GM12878 (cell line): ENCODE results near the gene MXRA7. TPM values are rescaled to one million over a fixed set of nuclear protein-coding genes. Genes with fewer than 3 reads are reported as not detected.
A peak's percentile ranks its signal among the peaks of the same experiment; 100 is the strongest.

Experiments
- CBX3 ChIP-seq: fragments of 200-600 bp; sonication (generic); IDR thresholded peaks from 2 replicates; pipeline ENCODE4 v1.6.1; 2016; ENCODE audit warnings: low read depth, borderline replicate concordance
- CHD1 ChIP-seq: IDR thresholded peaks from 2 replicates; pipeline ENCODE4 v1.6.1; 2012; ENCODE audit warnings: low read depth, low read length, improper control_type of control experiment
- NBN ChIP-seq: fragments of 450-650 bp; IDR thresholded peaks from 2 replicates; pipeline ENCODE4 v1.6.1; 2016
- POU2F2 ChIP-seq: IDR thresholded peaks from 3 replicates; pipeline ENCODE4 v1.6.1; 2011; ENCODE audit warnings: low read depth, mild to moderate bottlenecking, low read length, borderline replicate concordance
- PRDM15 ChIP-seq: fragments of 450-650 bp; formaldehyde crosslinking; IDR thresholded peaks from 2 replicates; pipeline ENCODE4 v1.4.0; 2020; ENCODE audit warnings: mild to moderate bottlenecking, moderate library complexity
- REST ChIP-seq: IDR thresholded peaks from 2 replicates; pipeline ENCODE4 v1.6.1; 2012; ENCODE audit warnings: mild to moderate bottlenecking, low read depth, low read length
- ZNF207 ChIP-seq: fragments of 450-650 bp; IDR thresholded peaks from 2 replicates; pipeline ENCODE4 v1.6.1; 2014; ENCODE audit warnings: antibody characterized with exemption, mild to moderate bottlenecking, borderline replicate concordance
- polyA plus RNA-seq, 11 experiments: library from polyadenylated mRNA; depleted of rRNA in 4 of 11; unstranded in 6 of 11; stranded (reverse) in 5 of 11; fragments of >200 nt; fragmentation: Nextera tagmentation in 4 of 11; fragmentation: Illumina TruSeq in 1 of 11; extraction: Ambion mirVana in 4 of 11; extraction: Trizol in 1 of 11; gene quantifications; 1 replicate in 1 of 11; 2 replicates in 10 of 11; pipeline versions ENCODE4 v1.2.1 to v1.2.3, GENCODE V29; 2011 to 2016; ENCODE audit warnings: inconsistent platforms in 2 of 11, missing spikeins in 2 of 11, low read depth in 1 of 11
- total RNA-seq, 4 experiments: library from RNA; depleted of rRNA in 3 of 4; stranded (reverse); fragments of >200 nt in 3 of 4; fragmentation: Illumina TruSeq in 1 of 4; extraction: Trizol in 1 of 4; gene quantifications; 2 replicates each; pipeline versions ENCODE4 v1.2.1 to v1.2.3, GENCODE V29; 2013 to 2021
- TF ChIP-seq, protein P1 (sequence below): fragments of 450-650 bp; IDR thresholded peaks from 2 replicates; pipeline ENCODE4 v1.6.1; 2017; ENCODE audit warnings: mild to moderate bottlenecking, moderate library complexity
- TF ChIP-seq, protein P2 (sequence below): fragments of 450-650 bp; IDR thresholded peaks from 2 replicates; pipeline ENCODE4 v1.6.1; 2016; ENCODE audit warnings: mild to moderate bottlenecking
- TF ChIP-seq, protein P3 (sequence below): IDR thresholded peaks from 2 replicates; pipeline ENCODE4 v1.6.1; 2012; ENCODE audit warnings: low read length, inconsistent platforms

Gene MXRA7
- total and polyA plus RNA-seq, 10 of the 15 experiments (the other 5 are each of a cell fraction or from before 2014, with no cell fraction given), result 0.03 to 2.0 (median 0.33) TPM

DNA sequence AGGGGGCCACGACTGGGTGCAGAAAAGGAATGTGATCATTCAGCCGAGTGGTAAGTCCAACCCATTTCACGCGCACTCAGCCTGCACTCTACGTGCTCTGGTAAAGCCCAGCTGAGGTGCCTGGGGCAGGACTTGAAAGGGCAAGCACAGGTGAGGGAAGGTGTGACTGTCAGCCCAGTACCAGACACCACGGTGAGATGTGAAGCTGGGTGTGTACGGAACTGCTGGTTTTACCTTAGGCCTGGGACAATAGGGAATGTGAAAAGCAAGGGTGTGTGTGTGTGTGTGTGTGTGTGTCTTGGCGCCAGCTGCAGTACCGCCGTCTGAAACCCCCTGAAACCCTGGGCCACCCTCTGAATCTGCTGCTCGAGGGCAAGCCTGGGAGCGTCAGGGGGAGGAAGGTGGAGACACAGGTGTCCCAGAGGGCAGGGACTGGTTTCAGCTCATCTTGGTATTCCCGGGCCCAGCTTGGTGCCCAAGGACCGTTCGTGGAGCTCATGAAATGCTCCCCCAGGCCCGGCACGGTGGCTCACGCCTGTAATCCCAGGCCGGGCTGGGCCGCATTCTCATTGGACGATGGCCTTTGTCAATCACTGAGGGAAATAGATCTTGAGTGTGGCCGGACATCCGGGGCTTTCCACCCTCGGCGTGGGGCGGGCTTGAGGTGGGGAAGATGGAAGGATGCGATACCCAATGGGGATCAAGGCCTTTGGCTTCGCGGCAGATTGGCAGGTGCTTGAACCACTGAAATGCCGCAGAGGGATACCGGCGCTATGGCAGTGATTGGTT, 39.4 kb downstream of the MXRA7 start (continued):
- TF ChIP-seq ZNF207 (no peak), NBN (no peak), PRDM15 (CRISPR knock-in tag) (no peak), REST (no peak), POU2F2 (0 out of 3 replicates have a peak, but pooled peaks have one; percentile 10), CHD1 (no peak), CBX3 (no peak)
- TF ChIP-seq, protein P1, sequence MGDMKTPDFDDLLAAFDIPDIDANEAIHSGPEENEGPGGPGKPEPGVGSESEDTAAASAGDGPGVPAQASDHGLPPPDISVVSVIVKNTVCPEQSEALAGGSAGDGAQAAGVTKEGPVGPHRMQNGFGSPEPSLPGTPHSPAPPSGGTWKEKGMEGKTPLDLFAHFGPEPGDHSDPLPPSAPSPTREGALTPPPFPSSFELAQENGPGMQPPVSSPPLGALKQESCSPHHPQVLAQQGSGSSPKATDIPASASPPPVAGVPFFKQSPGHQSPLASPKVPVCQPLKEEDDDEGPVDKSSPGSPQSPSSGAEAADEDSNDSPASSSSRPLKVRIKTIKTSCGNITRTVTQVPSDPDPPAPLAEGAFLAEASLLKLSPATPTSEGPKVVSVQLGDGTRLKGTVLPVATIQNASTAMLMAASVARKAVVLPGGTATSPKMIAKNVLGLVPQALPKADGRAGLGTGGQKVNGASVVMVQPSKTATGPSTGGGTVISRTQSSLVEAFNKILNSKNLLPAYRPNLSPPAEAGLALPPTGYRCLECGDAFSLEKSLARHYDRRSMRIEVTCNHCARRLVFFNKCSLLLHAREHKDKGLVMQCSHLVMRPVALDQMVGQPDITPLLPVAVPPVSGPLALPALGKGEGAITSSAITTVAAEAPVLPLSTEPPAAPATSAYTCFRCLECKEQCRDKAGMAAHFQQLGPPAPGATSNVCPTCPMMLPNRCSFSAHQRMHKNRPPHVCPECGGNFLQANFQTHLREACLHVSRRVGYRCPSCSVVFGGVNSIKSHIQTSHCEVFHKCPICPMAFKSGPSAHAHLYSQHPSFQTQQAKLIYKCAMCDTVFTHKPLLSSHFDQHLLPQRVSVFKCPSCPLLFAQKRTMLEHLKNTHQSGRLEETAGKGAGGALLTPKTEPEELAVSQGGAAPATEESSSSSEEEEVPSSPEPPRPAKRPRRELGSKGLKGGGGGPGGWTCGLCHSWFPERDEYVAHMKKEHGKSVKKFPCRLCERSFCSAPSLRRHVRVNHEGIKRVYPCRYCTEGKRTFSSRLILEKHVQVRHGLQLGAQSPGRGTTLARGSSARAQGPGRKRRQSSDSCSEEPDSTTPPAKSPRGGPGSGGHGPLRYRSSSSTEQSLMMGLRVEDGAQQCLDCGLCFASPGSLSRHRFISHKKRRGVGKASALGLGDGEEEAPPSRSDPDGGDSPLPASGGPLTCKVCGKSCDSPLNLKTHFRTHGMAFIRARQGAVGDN, result no peak; the same call in 1 of the 2 replicates
- TF ChIP-seq, protein P2, sequence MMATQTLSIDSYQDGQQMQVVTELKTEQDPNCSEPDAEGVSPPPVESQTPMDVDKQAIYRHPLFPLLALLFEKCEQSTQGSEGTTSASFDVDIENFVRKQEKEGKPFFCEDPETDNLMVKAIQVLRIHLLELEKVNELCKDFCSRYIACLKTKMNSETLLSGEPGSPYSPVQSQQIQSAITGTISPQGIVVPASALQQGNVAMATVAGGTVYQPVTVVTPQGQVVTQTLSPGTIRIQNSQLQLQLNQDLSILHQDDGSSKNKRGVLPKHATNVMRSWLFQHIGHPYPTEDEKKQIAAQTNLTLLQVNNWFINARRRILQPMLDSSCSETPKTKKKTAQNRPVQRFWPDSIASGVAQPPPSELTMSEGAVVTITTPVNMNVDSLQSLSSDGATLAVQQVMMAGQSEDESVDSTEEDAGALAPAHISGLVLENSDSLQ, result peak; percentile 100
- TF ChIP-seq, protein P3, sequence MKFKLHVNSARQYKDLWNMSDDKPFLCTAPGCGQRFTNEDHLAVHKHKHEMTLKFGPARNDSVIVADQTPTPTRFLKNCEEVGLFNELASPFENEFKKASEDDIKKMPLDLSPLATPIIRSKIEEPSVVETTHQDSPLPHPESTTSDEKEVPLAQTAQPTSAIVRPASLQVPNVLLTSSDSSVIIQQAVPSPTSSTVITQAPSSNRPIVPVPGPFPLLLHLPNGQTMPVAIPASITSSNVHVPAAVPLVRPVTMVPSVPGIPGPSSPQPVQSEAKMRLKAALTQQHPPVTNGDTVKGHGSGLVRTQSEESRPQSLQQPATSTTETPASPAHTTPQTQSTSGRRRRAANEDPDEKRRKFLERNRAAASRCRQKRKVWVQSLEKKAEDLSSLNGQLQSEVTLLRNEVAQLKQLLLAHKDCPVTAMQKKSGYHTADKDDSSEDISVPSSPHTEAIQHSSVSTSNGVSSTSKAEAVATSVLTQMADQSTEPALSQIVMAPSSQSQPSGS, result no peak
